ENCODE measurements around the gene FBXO47.

FBXO47 gene

GRCh38 chr17:38900978-38901656, 66.1 kb downstream of the FBXO47 start:
- DNase-seq (ENCODE audit: low spot score) = no peak

- DNase-seq (ENCODE audit: low spot score) = no peak
These were observed 67.8 kb downstream of the FBXO47 start for GRCh38 chr17:38899421-38899820.

- no peak for DNase-seq (ENCODE audit: low spot score)
These were observed 68.3 kb downstream of the FBXO47 start for GRCh38 chr17:38898812-38899348.

- DNase-seq (ENCODE audit: low spot score) = no peak
These were observed 68.9 kb downstream of the FBXO47 start for GRCh38 chr17:38898291-38898679.

GRCh38 chr17:38897671-38898290, 69.4 kb downstream of the FBXO47 start:
- no peak for DNase-seq (ENCODE audit: low spot score)

- DNase-seq (ENCODE audit: low spot score) = no peak
These were observed 70.0 kb downstream of the FBXO47 start for GRCh38 chr17:38897176-38897575.

GRCh38 chr17:38896346-38896954, 70.8 kb downstream of the FBXO47 start:
- no peak for DNase-seq (ENCODE audit: low spot score)

- DNase-seq (ENCODE audit: low spot score) = no peak
These were observed 72.9 kb downstream of the FBXO47 start for GRCh38 chr17:38894276-38894675.

- DNase-seq (ENCODE audit: low spot score) = no peak
These were observed 73.6 kb downstream of the FBXO47 start for GRCh38 chr17:38893607-38894006.

GRCh38 chr17:38893113-38893512, 74.1 kb downstream of the FBXO47 start:
- DNase-seq (ENCODE audit: low spot score) = no peak

GRCh38 chr17:38892620-38893019, 74.6 kb downstream of the FBXO47 start:
- no peak for DNase-seq (ENCODE audit: low spot score)

GRCh38 chr17:38892083-38892482, 75.1 kb downstream of the FBXO47 start:
- no peak for DNase-seq (ENCODE audit: low spot score)

GRCh38 chr17:38891441-38891840, 75.8 kb downstream of the FBXO47 start:
- DNase-seq (ENCODE audit: low spot score) = no peak

GRCh38 chr17:38890410-38890746, 76.8 kb downstream of the FBXO47 start:
- no peak for DNase-seq (ENCODE audit: low spot score)

GRCh38 chr17:38889745-38890409, 77.3 kb downstream of the FBXO47 start:
- DNase-seq (ENCODE audit: low spot score) = no peak

- no peak for DNase-seq (ENCODE audit: low spot score)
These were observed 78.4 kb downstream of the FBXO47 start for GRCh38 chr17:38888842-38889241.

GRCh38 chr17:38886643-38887010, 80.6 kb downstream of the FBXO47 start:
- DNase-seq (ENCODE audit: low spot score) = no peak

Measured in LoVo (cell line).